SIG-M5 (cell line): ENCODE measurements around the gene MT1G.

Experiments
- DNase-seq: peaks from one replicate; lab custom pipeline; 2025; lab: John Stamatoyannopoulos, UW

The MT1G gene

DNA sequence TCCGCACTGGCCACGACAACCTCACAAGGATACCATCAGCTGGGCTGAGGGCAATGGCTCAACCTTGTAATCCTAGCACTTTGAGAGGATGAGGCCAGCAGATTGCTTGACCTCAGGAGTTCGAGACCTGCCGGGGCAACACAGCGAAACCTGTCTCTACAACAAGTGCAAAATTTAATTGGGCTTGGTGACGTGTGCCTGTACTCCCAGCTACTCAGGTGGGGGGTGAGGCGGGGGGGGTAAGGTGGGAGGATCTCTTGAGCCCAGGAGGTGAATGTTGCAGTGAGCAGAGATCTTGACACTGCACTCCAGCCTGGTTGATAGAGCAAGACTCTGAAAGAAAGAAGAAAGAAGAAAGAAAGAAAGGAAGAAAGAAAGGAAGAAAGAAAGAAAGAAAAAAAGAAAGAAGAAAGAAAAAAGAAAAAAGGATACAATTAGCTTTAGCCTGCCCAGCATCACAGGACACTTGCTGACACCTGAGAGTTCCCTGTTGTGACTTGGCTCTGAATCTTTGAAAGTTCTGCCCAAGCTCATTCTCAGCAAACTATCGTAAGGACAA is 47.4 kb downstream of the MT1G start:
- DNase-seq, result no peak

- DNase-seq, result no peak
These were observed 49.7 kb downstream of the MT1G start for GRCh38 chr16:56618138-56618537.

- no peak for DNase-seq
These were observed 50.4 kb downstream of the MT1G start for GRCh38 chr16:56617212-56618085.
